T-helper 9 cell (primary cell): ENCODE data around the gene SORBS2.

Source experiments
- DNase-seq: peaks from one replicate; pipeline ENCODE4 v3.0.0-alpha.2; 2020

Gene SORBS2

GRCh38 chr4:185772391-185773093 is 39.5 kb downstream of the SORBS2 start:
- no peak for DNase-seq

DNA sequence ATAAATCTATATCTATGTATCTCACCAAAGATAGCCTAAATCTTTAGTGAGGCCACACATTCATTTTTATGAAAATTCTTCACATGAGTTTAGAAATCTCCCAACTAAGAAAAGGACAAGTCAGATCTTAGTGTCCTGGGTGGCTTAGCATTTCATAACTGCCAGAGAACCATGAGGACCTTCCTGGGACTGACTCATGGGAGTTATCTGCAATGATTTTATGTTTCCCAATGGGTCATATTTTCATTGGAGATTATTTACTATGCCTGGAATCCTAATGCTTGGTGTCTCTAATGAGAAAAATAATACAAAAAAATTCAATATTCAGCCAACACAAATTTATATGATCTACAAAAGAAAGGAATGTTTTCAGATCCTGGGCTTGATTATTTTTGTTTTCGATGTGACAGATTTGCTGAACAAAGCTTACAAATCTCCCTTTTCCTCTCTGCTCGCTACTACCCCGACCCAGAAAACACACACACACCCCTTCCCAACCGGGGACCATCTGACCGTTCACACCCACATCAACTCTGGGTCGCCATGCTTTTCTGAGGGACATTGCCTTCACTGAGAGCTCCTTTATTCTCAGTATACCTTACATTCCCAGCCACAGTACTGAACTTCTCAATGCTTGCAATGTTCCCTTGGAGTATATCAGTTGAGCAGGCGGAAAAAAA is 40.1 kb downstream of the SORBS2 start:
- no peak for DNase-seq

DNA sequence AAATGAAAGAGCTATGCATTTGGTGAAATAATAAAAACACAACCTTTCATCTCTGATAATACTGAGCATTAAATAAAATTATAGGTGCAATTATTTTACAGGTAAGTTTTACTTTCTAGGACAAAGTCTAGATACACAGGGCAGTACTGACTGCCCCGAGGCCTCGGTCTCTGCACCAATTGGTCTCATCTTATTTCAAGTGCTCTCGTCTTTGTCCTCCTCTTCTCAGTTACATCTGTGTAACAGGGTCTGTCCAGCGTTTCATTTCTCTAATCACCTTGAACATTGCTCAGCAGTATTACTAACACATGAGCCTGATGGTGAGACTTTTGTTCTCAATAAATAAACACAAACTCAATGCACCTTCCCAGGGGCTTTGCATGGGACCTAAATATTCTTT is 44.5 kb downstream of the SORBS2 start:
- no peak for DNase-seq

DNA sequence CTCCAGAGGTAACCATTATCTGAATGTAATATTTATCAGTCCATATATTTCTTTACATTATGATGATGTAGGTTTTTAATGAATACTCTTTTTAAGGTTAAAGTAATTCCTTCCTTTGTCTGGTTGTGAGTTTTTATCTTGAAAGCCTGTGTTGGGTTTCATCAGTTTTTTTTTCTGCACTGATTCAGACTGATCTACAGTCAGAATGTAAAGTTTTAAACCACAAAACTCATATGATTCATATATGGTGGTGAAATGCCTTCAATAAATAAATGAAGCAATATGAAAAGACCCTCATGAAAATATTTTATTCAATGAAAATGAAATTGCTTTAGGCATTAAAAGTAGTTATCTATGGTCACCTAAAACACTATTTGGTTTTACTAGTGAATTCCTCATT is 47.1 kb downstream of the SORBS2 start:
- DNase-seq = no peak

DNA sequence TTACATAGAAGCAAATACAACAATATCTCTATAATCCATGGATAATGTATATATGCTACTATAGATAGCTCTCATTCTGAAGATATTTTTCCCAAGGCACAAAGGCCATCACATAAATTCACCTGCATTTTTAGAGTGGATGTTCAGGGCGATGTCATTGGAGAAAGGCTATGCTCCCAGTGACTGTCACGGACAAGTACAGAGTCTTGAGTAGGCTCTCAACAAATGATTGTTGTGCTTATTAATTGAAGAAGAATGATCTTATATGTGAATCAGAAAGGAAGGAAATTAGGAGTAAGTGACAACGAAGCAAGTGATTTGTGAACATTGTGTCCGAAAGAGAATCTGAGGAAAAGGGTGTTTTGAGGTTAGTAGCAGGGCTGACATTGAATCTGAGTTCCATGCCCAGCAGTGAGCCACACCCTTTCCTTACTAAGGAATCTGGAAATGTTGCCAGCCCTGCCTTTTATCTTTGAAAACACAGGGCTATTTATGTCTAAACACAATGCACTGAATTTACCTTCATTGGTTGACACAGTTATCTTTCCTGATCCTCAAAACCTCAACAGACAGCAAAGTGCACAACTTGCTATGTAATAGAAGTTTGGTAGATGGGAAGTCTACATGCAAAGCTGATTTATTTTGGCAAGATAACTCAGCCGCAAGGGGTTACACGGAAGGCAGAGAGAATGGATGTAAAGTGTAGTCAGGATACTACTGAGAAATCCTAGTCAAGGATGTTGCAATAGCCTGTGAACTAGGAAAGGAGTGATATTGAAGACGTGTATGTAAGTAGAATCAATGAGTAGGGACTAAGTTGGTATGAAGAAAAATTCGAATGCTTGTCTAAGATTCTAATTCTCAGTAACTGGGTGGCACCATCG is 50.4 kb downstream of the SORBS2 start:
- DNase-seq = no peak

DNA sequence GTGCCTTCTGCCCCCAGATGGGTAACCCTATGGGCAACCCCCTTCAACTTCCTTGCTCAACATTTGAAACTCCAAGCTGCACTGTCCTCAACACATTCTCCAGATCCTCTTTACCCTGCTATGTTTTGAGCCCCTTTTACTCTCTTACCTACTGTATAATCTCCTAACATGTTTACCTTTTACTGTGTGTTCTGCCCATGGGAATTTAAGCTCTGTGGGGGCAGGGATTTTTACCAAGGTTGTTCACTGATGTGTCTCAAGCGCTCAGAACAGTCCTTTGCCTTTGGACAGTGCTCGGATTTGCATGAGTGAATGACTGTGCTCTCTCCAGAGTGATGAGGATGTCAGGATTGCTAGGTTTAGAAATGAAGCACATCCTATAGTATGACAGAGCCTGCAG is 53.2 kb downstream of the SORBS2 start:
- DNase-seq = no peak

- DNase-seq = no peak
Measured at GRCh38 chr4:185755451-185755850, 56.5 kb downstream of the SORBS2 start.

- DNase-seq = no peak
Measured at GRCh38 chr4:185754961-185755360, 57.0 kb downstream of the SORBS2 start.

DNA sequence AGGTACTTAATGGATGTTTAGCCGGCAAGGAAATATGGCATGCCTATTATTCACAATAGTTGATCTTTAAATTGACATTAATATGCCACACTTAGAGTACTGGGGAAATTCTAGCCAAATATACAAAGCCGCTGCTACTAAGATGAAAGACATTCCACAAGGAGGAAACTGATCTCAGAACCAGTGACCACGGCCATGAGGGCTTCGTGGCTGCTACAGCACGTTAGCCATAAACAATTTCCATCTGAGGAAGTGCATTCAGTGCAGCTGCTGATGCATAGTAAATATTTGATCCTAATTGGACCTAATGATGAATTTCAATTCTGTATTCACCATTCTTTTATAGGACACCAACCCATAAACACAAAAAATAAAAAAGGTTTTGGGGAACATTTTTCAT is 59.1 kb downstream of the SORBS2 start:
- DNase-seq = no peak

DNA sequence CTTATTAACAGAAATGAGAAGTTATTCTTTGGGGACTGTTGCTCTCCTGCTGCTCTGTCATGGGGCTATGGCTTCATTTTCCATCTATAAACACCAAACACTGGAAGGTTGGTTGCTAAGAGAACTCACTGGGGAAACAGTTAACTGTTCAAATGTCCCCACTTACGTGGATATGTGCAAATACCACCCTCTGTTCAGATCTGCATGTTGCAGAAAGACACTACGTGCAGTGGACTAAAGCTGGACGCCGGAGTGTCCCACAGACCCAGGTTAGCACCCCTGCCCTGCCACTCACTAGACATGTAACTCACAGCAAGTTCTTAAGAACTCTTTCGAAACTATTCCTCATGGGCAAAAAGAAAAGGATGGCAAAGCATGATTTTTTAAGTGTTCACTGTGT is 62.1 kb downstream of the SORBS2 start:
- DNase-seq = no peak

DNA sequence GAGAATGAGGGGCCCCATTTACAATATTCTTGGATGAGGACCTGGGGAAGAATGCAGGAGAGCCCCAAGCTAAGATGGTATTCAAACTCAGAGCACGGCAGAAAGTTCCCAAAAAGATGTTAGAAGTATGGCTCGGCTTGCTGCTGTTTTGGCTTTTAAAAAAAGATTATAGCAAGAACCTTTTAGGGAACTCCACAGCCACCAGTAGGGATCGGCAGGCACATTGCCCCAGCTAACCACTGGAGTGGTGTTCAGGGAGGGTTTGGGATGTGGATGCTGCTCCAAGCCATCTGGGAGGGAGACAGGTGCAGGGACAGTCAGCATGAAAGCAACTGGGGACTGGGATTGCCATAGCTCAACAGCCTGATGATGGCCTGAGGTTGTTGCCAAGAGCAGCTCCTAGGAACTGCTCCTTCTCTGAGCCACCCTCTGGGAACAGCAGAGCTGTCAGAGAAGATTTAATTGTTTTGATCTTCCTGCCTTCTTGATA is 63.0 kb downstream of the SORBS2 start:
- no peak for DNase-seq

- DNase-seq = no peak
Measured at GRCh38 chr4:185745891-185746290, 66.1 kb downstream of the SORBS2 start.

DNA sequence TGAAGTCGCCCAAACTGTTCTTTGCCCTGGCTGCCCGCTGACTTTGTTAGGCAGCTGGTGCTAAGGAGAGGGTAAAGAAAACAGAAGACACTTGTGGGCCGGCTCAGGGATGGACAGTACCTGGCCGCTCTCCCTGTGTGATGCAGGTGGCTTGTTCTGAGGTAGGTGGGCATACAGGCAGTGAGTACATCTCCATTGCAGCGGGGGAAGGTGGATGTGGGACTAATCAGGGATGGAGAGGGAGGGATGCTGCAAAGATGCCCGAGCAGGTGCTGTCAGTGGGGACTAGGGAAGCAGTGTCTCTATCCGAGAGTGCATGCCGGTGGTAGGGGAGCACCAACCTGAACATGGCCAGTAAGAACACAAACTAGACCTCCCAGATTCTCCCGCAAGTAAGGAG is 67.0 kb downstream of the SORBS2 start:
- no peak for DNase-seq

GRCh38 chr4:185744488-185744862 is 67.5 kb downstream of the SORBS2 start:
- DNase-seq = no peak

DNA sequence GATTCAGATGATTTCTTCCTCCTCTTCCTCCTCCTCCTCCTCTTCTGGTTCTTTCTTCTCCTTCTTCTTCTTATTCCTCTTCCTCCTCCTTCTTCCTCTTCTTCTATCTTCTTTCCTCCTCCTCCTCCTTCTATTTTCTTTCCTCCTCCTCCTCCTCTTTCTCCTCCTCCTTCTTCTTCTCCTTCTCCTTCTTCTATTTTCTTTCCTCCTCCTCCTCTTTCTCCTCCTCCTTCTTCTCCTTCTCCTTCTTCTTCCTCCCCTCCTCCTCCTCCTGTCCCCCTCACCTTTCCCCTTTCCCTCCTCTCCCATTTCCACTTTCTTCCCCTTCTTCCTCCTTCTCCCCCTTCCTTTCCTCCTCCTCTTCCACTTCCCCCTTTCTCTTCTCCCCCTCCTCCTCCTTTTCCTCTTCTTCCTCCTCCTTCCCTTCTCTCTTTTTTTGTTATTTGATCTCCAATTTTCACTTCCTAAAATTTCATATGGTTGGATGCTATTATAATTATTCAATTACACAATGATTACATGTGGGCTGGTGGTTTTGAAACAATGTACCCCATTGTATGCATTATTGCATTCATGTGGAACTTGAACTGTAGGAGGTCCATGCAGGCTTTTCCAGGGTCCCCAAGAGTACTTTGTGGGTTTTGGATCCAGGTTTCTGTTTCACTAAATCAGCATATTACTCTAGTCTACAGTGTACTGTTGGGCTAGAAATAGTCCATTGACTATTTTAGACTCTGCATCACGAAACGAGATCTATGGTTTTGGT is 68.1 kb downstream of the SORBS2 start:
- DNase-seq = no peak

DNA sequence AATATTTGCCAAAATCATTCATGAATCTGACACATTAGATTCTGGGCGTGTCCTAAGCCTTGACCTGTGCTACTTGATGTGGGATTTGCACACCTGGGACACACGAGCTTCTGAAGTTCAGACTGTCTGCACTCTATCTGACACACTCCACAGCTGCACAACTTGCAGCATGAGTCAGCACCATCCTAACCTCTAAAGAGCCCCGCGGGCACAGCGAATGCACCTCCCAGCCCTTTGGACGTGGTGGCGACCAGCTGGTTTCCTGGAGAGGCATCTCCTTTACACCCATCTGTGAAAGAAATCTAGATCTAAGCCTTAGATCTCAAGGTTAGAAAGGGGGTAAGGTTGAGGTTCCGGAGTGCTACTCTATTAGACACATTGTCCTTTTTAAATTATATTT is 69.2 kb downstream of the SORBS2 start:
- DNase-seq = no peak

- DNase-seq = no peak
Measured at GRCh38 chr4:185741795-185742194, 70.2 kb downstream of the SORBS2 start.

DNA sequence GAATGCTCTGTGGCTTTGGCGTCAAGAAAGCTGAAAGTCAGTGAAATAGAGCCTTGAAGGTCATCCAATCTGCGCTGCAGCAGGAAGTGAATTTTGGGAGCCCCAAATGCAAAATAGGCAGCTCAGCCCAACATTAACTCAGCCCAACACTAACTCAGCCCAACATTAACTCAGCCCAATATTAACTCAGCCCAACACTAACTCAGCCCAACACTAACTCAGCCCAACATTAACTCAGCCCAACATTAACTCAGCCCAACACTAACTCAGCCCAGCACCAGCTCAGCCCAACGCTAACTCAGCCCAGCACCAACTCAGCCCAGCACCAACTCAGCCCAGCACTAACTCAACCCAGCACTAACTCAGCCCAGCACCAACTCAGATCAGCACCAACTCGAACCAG is 71.5 kb downstream of the SORBS2 start:
- no peak for DNase-seq

DNA sequence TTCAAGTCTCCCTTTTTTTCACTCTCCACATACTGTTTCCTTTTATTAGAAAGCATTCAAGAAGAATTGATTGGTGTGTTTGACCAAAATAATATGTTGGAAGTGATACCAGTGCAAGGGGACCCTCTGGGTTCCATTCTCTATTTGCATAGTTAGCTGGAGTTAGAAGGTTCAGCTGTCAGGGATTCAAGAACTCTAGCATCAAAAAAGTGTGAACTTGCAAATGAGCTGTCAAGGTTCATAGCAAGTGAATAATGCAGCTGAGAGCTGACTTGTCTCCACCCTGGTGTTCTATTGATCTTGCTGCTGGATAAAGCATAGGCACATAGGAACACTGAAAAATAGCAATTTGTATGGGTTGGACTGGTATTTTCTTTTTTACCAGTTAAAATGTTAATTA is 73.2 kb downstream of the SORBS2 start:
- no peak for DNase-seq

DNA sequence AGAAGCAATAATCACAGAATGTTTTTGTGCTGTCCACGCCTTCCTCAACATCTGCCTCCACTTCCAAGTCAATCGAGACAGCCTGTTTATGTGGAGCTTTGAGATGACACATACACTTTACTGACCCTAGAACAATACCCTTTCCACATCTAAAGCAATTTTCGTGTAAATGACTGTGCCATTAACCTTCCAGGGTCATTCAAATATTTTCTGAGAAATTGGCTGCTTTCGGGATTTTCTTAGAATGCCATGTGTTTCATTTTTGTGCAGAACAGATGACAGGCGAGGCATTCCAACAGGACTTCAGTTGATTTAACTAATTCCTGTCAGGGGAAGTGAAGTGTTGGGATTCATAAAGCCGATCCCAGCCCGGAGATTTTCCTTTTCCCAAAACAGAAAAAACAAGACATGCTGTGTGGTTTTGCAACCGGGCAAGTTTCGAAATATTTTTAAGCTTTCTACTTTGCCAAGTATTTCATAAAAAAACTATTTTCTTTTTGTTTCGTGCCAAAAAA is 73.9 kb downstream of the SORBS2 start:
- no peak for DNase-seq

GRCh38 chr4:185737489-185738037 is 74.4 kb downstream of the SORBS2 start:
- no peak for DNase-seq

DNA sequence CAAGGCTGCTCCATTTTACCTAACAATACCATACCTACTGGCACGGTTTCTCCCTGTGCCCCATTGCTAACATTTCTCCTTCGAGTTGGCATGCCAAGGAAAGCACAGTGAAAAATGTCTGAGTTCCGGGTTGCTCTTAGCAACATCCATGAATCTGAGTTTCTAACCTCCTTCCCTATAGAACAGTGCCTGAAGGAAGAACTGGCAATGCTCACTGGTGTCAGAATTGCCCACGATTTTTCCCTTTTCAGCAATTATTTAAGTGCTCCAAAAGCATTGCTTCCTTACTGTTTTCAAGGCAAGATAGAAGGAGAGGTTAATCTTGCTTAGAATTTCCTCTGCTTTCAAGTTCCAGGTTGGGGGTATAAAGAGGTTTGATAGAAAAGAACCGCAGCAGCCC is 75.1 kb downstream of the SORBS2 start:
- DNase-seq = no peak
